ENCODE data around the gene SLC1A6.
"Not testable (repeated sequence)": the region's sequence is repeated elsewhere in the genome, so short reads cannot be mapped to it uniquely, and the experiment has no call there.

Gene SLC1A6

GRCh38 chr19:14959263-14959662 lies 20.4 kb downstream of the SLC1A6 start:
- in situ Hi-C loops (cut with MboI; ENCODE audit: low sequenced_read_pairs) = no loop called here

DNA sequence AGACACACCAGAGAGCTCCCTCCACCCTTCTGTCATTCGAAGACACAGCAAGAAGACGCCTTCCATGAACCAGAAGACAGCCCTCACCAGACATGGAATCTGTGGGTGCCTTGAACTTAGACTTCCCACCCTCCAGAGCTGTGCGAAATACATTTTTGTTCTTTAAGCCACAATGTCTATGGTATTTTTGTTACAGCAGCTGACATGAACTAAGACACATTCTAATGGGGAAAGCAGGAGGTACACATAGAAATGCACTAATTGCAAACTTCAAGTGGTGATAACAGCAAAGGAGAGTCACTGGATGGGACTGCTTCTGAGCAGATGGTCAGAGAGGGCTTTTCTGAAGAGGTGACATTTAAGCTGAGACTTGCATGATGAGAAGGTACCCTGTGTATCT lies 22.2 kb downstream of the SLC1A6 start:
- in situ Hi-C loops (cut with MboI; ENCODE audit: low sequenced_read_pairs) = no loop called here

GRCh38 chr19:14954071-14954655 lies 25.5 kb downstream of the SLC1A6 start:
- in situ Hi-C loops (cut with MboI; ENCODE audit: low sequenced_read_pairs) = no loop called here

GRCh38 chr19:14952767-14953166 lies 26.9 kb downstream of the SLC1A6 start:
- in situ Hi-C loops (cut with MboI; ENCODE audit: low sequenced_read_pairs) = no loop called here

- in situ Hi-C loops (cut with MboI; ENCODE audit: low sequenced_read_pairs) = no loop called here
Observed at GRCh38 chr19:14950421-14950820, 29.2 kb downstream of the SLC1A6 start.

DNA sequence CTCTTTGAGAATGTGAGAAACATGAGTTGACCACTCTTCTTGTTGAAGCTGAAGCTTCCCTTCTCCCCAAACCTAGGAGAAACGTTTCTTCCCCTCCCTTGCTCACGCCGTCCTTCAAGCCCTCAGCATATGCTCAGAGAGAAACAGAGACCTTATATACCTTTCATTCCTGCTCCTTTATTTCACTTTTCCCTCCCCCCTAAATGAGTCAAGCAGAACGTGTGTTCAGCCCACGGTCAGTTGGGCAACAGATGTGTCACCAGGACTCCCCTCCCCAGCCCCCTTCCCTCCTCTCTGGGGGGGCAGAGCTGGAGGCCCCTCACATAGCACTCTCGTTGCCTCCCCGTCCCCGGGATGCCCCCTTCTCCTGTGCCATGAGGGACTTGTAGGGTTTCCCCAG lies 29.8 kb downstream of the SLC1A6 start:
- in situ Hi-C loops (cut with MboI; ENCODE audit: low sequenced_read_pairs) = no loop called here

GRCh38 chr19:14949413-14949812 lies 30.3 kb downstream of the SLC1A6 start:
- in situ Hi-C loops (cut with MboI; ENCODE audit: low sequenced_read_pairs) = not testable (repeated sequence)

GRCh38 chr19:14944456-14944855 lies 35.2 kb downstream of the SLC1A6 start:
- in situ Hi-C loops (cut with MboI; ENCODE audit: low sequenced_read_pairs) = no loop called here

DNA sequence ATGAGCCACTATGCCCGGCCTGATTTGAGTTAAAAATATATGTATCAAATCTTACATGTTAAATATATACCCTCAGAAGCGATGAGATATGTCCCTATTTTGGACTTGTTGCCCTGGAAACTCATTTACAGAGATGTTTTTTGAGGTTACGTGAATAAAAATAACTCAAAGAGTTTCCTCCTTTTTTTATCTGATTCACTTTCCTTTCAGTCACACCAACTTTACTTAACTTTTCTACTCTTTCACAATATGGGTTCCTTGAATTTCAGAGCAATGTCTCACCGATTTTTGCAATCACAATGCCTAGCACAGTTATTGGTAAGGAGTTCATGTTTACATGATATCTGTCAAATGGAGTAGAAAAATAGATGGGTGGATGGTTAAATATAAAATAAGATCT lies 36.1 kb downstream of the SLC1A6 start:
- in situ Hi-C loops (cut with MboI; ENCODE audit: low sequenced_read_pairs) = no loop called here

DNA sequence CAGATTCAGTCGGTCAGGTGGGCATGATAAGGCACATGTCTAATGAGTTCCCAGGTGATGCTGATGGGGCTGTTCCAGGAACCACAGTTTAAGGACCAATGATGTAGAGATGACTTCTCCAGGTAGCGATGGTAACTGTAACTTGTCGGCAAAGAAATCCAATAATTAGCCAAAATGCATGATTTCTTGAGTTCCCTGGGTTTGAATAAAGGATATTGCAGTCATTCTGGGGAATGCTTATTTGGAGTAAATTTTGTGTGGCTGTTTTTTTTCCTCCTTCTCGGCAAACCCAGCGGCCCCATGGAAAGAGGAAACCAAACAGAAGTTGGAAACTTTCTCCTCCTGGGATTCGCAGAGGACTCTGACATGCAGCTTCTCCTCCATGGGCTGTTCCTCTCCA lies 38.5 kb downstream of the SLC1A6 start, which contains the start of gene OR7C2:
OR7C2 (plus strand) TSS at position 301 of the 400 bp plus-strand sequence; CDS start at position 301, 0 bp downstream.
- in situ Hi-C loops (cut with MboI; ENCODE audit: low sequenced_read_pairs) = no loop called here

DNA sequence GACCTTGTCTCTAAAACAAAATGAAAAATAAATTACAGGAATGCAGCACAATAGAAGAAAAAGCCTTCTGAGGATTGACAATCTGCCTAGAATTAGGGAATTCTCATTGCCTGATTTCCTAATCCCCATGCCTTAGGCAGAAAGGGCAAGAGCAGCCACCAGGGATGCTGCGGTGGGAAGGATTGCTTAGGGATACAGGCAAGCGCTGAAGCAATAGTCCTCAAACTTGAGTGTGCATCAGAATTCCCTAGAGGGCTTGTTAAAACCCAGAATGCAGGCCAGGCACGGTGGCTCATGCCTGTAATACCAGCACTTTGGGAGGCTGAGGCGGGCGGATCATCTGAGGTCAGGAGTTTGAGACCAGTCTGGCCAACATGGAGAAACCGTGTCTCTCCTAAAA lies 39.4 kb downstream of the SLC1A6 start:
- in situ Hi-C loops (cut with MboI; ENCODE audit: low sequenced_read_pairs) = no loop called here

DNA sequence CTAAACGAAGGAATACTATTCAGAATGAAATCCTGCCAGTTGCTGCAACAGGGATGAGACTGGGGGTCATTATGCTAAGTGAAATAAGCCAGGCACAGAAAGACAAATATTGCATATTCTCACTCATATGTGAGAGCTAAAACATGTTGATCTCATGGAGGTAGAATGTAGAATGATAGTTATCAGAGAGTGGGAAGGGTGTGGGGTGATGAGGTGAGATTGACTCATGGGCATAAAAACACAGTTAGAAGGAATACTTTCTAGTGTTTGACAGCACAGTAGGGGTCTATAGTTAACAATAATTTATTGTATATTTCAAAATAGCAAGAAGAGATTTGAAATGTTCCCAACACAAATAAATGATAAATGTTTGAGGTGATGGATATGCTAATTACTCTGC lies 46.2 kb downstream of the SLC1A6 start:
- in situ Hi-C loops (cut with MboI; ENCODE audit: low sequenced_read_pairs) = no loop called here

DNA sequence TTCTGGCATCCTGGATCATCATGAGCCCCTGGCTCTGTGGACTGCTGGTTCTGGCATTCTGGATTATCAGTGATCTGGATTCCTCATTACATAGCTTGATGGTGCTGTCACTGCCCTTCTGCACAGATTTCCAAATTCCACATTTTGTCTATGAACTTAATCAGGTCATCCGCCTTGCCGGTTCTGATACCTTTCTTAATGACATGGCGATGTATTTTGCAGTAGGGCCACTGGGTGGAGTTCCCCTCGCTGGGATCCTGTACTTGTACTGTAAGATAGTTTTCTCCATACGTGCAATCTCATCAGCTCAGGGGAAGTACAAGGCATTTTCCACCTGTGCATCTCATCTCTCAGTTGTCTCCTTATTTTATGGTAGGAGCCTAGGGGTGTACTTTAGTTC lies 62.8 kb downstream of the SLC1A6 start:
- in situ Hi-C loops (cut with MboI; ENCODE audit: low sequenced_read_pairs) = no loop called here

GRCh38 chr19:14915116-14915515 lies 64.5 kb downstream of the SLC1A6 start:
- in situ Hi-C loops (cut with MboI; ENCODE audit: low sequenced_read_pairs) = no loop called here

- in situ Hi-C loops (cut with MboI; ENCODE audit: low sequenced_read_pairs) = no loop called here
Observed at GRCh38 chr19:14906711-14907110, 73.0 kb downstream of the SLC1A6 start.

DNA sequence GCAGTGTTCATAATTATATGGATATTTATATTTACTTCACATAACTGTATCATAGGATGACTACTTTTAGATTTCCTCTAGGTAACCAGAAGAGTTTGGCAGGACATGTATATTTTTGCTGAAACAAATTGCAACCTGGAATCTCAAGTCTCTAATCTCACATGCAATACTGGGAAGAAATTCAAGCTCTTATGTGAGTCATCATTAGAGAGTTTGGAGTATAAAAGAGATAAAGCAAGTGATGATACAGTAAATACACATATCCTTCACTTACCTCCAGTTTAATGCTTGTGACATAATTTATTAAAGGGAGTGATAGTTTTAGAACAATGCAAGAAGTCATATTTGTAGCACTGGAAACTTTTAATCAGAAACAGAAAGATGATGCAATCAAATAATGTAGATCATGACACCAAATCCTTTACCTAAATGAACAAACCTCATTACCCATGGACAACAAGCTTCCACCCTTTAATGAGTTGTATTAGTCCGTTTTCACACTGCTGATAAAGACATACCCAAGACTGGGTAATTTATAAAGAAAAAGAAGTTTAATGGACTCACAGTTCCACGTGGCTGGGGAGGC lies 77.9 kb downstream of the SLC1A6 start:
- in situ Hi-C loops (cut with MboI; ENCODE audit: low sequenced_read_pairs) = no loop called here
